ENCODE measurements around the gene FXYD1.
"Not testable (repeated sequence)": the region's sequence is repeated elsewhere in the genome, so short reads cannot be mapped to it uniquely, and the experiment has no call there.

DNA sequence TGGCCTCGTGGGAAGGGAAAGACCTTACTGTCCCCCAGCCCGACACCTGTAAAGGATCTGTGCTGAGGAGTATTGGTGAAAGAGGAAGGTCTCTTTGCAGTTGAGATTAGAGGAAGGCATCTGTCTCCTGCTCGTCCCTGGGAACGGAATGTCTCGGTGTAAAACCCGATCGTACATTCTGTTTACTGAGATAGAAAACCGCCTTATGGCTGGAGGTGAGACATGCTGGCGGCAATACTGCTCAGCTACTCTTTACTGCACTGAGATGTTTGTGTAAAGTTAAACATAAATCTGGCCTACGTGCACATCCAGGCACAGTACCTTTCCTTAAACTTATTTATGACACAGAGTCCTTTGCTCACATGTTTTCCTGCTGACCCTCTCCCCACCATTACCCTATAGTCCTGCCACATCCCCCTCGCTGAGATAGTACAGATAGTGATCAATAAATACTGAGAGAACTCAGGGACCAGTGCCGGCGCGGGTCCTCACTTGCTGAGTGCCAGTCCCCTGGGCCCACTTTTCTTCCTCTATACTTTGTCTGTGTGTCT is 8.8 kb upstream of the FXYD1 start:
- TF ChIP-seq POLR2A, CTCF (IDR thresholded peaks at IDR 0.05): not testable (repeated sequence)
